Pancreas (tissue), 10 donors: Measurements from ENCODE around the gene LASP1. TPM values are rescaled to one million over a fixed set of nuclear protein-coding genes. Genes with fewer than 3 reads are reported as not detected.
A peak's percentile ranks its signal among the peaks of the same experiment; 100 is the strongest.
"Not testable (repeated sequence)": the region's sequence is repeated elsewhere in the genome, so short reads cannot be mapped to it uniquely, and the experiment has no call there.

ENCODE experiments used
- ATAC-seq, 4 donors: fragments of 200-7000 bp; cut with Tn5 transposase; one replicate each; pipeline versions ENCODE4 v1.8.0 to v1.9.1; 2020; ENCODE audit warnings: mild to moderate bottlenecking in 4 of 4, moderate library complexity in 4 of 4
- DNase-seq, 6 donors: peaks; one replicate each; pipeline ENCODE4 v3.0.0-alpha.2; 2020
- FAIRE-seq: peaks from 2 replicates; lab custom pipeline; 2012; peaks lifted over from hg19 to GRCh38; lab: Jason Lieb, UNC
- H3K27ac ChIP-seq, 4 donors: fragments of 200-600 bp; sonication (generic); 1 replicate in 3 of 4; 2 replicates in 1 of 4; pipeline versions ENCODE4 v1.5.0 to v1.8.0; 2020
- H3K27me3 ChIP-seq, 4 donors: fragments of 200-600 bp; one replicate each; pipeline ENCODE4 v1.8.0; 2021
- H3K36me3 ChIP-seq, 3 donors: fragments of 200-600 bp; sonication (generic) in 1 of 3; one replicate each; pipeline versions ENCODE4 v1.5.0 to v1.8.0; 2020 to 2021
- H3K4me1 ChIP-seq, 3 donors: fragments of 200-600 bp; one replicate each; pipeline ENCODE4 v1.8.0; 2021
- H3K4me3 ChIP-seq, 4 donors: fragments of 200-600 bp; sonication (generic) in 2 of 4; one replicate each; pipeline versions ENCODE4 v1.5.0 to v1.8.0; 2020 to 2021
- H3K9me3 ChIP-seq, 4 donors: fragments of 200-600 bp; one replicate each; pipeline ENCODE4 v1.8.0; 2021
- WGBS, 2 donors: extraction: QIAGEN DNeasy Blood & Tissue Kit; methylation state at CpG; one replicate each; pipeline ENCODE4 v1.1.7; 2013; 5-methylcytosine and 5-hydroxymethylcytosine counted together
- intact Hi-C, 3 donors: fragments of 100-400 bp; cut with DNase I; formaldehyde crosslinking; loops; one replicate each; pipeline versions ENCODE4 v1.11.1 to v1.14.2; 2022
- polyA plus RNA-seq, 2 donors: library from polyadenylated mRNA; stranded (reverse); fragments of 200-250 nt; gene quantifications; one replicate each; pipeline ENCODE4 v1.2.3, GENCODE V29; 2013
- total RNA-seq, 6 donors: library from RNA; stranded (reverse); fragmentation: NEBNext Ultra II Directional in 4 of 6; extraction: Animal tissue kit (Norgen Biotek cat#: 25700) in 4 of 6; gene quantifications; one replicate each; pipeline versions ENCODE4 v1.2.1 to v1.2.4, GENCODE V29; 2021 to 2023
- TF ChIP-seq, protein P1 (sequence below), 4 donors: fragments of 200-600 bp; sonication (generic) in 3 of 4; IDR thresholded peaks; one replicate each; pipeline versions ENCODE4 v1.5.0 to v1.8.0; 2021; ENCODE audit warnings: antibody characterized with exemption in 4 of 4
- donor health status: healthy with polysubstance abuse.
- donor health status: DM: no; HTN: no; CAD: no; lungs with moderate emphysema.
- donor health status: DM: no; HTN: no; CAD: no.
- donor health status: control.
- donor health status: control.
- donor health status: Bipolar disorder and iron deficiency.
- donor health status: DM: yes; HTN: yes; CAD: no.
- donor health status: DM: no; HTN: no; CAD: no.
- donor health status: DM: no; HTN: no; CAD: no.
- donor health status: DM: yes; HTN: yes; CAD: no.

LASP1 gene
- total and polyA plus RNA-seq, 8 donors = 35.7 to 98.6 (median 57.1) TPM

DNA sequence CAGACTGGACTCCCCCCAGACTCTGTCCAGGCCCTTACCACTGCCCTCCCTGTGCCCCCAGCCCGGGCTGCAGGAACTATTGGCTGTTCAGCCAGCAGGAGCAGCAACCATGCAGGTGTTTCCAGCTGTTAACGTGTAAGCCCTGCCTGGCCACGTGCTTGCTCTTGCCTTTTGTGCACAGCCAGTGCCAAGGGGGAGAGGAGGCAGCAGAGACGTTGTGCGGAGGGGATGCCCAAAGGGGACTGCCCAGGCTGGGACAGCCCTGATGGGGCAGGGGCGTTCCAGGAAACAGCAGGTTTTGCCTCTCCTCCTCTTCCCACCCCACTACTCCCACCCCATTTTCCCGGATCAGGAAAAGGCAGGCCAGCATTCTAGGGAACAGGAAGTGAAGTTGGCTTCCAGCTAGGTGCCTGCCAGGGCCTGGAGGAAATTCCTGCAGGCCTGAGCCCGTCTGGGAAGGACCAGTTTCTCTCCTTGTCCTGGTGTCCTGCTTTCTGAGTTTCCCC lies 38.9 kb downstream of the LASP1 start:
- TF ChIP-seq, protein P1, sequence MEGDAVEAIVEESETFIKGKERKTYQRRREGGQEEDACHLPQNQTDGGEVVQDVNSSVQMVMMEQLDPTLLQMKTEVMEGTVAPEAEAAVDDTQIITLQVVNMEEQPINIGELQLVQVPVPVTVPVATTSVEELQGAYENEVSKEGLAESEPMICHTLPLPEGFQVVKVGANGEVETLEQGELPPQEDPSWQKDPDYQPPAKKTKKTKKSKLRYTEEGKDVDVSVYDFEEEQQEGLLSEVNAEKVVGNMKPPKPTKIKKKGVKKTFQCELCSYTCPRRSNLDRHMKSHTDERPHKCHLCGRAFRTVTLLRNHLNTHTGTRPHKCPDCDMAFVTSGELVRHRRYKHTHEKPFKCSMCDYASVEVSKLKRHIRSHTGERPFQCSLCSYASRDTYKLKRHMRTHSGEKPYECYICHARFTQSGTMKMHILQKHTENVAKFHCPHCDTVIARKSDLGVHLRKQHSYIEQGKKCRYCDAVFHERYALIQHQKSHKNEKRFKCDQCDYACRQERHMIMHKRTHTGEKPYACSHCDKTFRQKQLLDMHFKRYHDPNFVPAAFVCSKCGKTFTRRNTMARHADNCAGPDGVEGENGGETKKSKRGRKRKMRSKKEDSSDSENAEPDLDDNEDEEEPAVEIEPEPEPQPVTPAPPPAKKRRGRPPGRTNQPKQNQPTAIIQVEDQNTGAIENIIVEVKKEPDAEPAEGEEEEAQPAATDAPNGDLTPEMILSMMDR (IDR thresholded peaks at IDR 0.05) = no peak
- no peaks in the 10 kb centered on the region for H3K9me3 ChIP-seq
- no peak overlapping the region for H3K27ac ChIP-seq
- DNase-seq (peak in 1 of 6 donors; percentile 51), FAIRE-seq (no peak), ATAC-seq (no peak)
- peaks cover 0 to 8% (median 7%) of the 10 kb centered on the region in 3 donors for H3K4me1 ChIP-seq
- intact Hi-C loops = no loop called here
- H3K36me3 ChIP-seq = peaks cover 0 to 15% (median 0%) of the 10 kb centered on the region in 3 donors
- H3K4me3 ChIP-seq = no peak overlapping the region
- 60 to 64% methylated on average over 8 of the region's 8 CpGs for WGBS, 2 donors
- H3K27me3 ChIP-seq = no peaks in the 10 kb centered on the region

DNA sequence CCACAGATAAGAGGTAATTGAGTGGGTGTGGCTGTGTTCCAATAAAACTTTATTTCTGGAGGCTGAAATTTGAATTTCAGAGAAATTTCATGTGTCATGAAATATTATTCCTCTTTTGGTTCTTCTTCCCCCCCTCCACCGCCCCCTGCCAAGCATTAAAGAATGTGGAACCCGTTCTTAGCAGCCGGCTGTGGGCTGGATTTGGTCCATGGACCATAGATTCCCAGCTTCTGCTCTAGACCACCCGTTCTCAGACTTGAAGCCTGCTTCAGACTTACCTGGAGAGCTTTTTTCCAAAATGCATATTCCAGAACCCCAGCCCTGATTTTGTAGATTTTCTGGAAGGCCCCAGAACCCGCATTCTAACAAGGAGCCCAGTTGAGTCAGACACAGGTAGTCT lies 40.5 kb downstream of the LASP1 start:
- Histone ChIP-seq H3K9me3 (no peaks in the 10 kb centered on the region), H3K36me3 (peaks cover 8 to 17% (median 8%) of the 10 kb centered on the region in 3 donors), H3K27me3 (no peaks in the 10 kb centered on the region), H3K27ac (no peak overlapping the region), H3K4me3 (no peak overlapping the region), H3K4me1 (peaks cover 0 to 8% (median 7%) of the 10 kb centered on the region in 3 donors)
- 88 to 95% methylated on average over 5 of the region's 5 CpGs for WGBS, 2 donors
- FAIRE-seq (no peak), DNase-seq (peak in 1 of 6 donors; percentile 6), ATAC-seq (no peak)
- TF ChIP-seq, protein P1 (IDR thresholded peaks at IDR 0.05) = no peak
- intact Hi-C loops = no loop called here

DNA sequence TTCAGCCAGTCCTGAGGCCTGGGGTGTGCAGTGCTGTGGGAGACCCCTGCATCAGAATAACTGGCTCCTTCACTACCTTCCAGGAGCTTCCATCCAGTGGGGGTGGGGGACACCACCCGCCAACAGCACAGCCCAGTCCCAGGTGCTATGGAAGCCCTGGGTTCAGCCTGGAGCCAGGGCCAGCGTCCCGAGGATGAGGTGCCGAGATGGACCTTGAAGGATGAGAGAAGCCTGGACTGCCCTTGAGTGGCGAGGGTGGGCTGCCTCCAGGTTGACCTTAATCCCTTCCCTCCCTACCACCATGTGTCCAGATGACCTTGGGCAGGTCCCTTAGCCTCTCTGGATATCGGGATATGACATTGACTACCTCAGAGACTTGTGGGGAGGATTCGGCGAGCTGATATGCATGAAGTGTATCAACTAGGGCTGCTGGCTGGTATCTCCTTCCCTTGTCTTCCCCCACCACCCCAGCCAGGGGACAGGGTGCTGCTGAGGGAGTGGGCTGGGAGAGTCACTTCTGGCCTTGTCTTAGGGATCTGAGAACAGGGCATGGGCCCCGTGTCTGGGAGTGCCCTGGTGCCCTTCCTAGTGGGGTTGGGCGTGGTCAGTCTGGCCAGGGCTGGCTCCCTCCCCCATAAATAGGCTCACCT lies 41.3 kb downstream of the LASP1 start:
- TF ChIP-seq, protein P1 (IDR thresholded peaks at IDR 0.05) = no peak
- WGBS, 2 donors = 72 to 77% methylated on average over 10 of the region's 10 CpGs
- FAIRE-seq (no peak), DNase-seq (peak in 3 of 6 donors; percentile 11 to 46 (median 43)), ATAC-seq (no peak)
- Histone ChIP-seq H3K9me3 (no peaks in the 10 kb centered on the region), H3K4me1 (peaks cover 0 to 8% (median 7%) of the 10 kb centered on the region in 3 donors), H3K36me3 (peaks cover 11 to 25% (median 17%) of the 10 kb centered on the region in 3 donors), H3K27me3 (no peaks in the 10 kb centered on the region), H3K27ac (no peak overlapping the region), H3K4me3 (no peak overlapping the region)
- intact Hi-C loops = no loop called here

DNA sequence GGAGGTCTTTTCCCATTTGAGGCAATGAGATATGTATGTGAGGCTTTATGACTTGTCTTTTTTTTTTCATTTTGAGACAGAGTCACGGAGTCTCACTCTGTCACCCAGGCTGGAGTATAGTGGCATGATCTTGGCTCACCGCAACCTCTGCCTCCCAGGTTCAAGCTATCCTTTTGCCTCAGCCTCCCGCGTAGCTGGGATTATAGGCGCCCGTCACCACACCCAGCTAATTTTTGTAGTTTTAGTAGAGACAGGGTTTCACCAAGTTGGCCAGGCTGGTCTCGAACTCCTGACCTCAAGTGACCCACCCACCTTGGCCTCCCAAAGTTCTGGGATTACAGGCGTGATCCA lies 41.8 kb downstream of the LASP1 start:
- H3K27me3 ChIP-seq, intact Hi-C loops, ATAC-seq, H3K4me3 ChIP-seq, H3K9me3 ChIP-seq, H3K4me1 ChIP-seq, FAIRE-seq: not testable (repeated sequence)
- 92 to 93% methylated on average over 8 of the region's 8 CpGs for WGBS, 2 donors
- peaks cover 11 to 30% (median 20%) of the 10 kb centered on the region in 3 donors for H3K36me3 ChIP-seq
- H3K27ac ChIP-seq = peak overlapping the region in 1 of 4 donors; percentile 44
- peak in 2 of 6 donors; percentile 5 to 40 for DNase-seq

DNA sequence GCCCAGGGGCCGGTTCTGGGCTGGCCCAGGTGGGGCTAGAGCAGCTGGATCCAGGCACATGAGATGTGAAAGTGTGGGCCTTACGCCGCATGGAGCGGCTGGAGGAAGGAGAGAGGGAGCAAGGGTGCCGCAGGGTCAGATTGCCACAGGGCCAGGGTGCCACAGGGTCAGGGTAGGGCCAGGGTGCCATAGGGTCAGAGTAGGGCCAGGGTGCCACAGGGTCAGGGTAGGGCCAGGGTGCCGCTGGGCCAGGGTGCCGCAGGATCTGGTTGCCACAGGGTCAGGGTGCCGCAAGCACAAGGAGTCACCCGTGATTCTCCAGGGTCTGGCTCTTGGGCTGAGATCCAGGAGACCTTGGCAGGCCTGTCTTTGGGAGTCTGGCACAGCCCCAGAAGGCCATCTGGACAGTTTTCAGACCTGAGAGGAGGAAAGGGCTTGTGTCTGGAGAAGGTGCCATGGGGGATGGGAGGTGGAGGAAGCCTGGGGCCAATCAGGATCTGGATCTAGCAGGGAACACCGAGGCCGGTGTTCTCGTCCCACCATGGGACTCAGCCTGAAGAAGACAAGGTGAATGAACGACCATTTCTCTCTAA lies 42.5 kb downstream of the LASP1 start:
- TF ChIP-seq, protein P1 (IDR thresholded peaks at IDR 0.05) = no peak
- Histone ChIP-seq H3K36me3 (peaks cover 11 to 31% (median 20%) of the 10 kb centered on the region in 3 donors), H3K4me1 (peaks cover 0 to 8% (median 7%) of the 10 kb centered on the region in 3 donors), H3K9me3 (no peaks in the 10 kb centered on the region), H3K27ac (peak overlapping the region in 3 of 4 donors; percentile 33 to 48 (median 44)), H3K27me3 (no peaks in the 10 kb centered on the region), H3K4me3 (no peak overlapping the region)
- WGBS, 2 donors = 41% methylated on average over 13 of the region's 13 CpGs
- DNase-seq (peak; percentile 83 to 94 (median 91)), FAIRE-seq (no peak), ATAC-seq (peak; percentile 76 to 86 (median 83))
- intact Hi-C loops = no loop called here
